ENCODE results near the gene A4GNT. TPM values are rescaled to one million over a fixed set of nuclear protein-coding genes. Genes with fewer than 3 reads are reported as not detected.
A peak's percentile ranks its signal among the peaks of the same experiment; 100 is the strongest.

The A4GNT gene
- total RNA-seq, result under 1 TPM in 1 of 4 donors, not detected in 3; 0.46 TPM

DNA sequence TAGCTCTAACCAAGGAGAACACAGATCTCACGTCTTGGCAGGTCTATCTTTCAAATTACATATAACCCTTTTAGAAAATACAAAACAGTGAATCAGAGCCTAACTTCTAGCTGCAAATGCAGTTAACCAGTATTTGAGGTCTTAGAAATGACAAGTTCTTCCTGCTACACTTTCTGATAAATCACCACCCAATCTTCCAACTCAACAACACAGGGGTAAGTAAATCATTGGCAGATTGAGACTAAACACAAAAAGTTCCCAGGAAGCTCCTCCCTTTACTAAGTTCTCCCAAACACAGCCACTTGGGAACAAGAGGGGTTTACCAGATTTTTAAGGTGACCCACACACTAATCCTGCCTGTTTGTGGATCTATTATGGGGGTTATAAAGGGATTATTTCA, at the start of gene A4GNT:
A4GNT (minus strand) TSS at position 152 of the 400 bp plus-strand sequence. CDS start 1,134 bp downstream, outside the sequence.
- Histone ChIP-seq H3K4me1 (no peaks in the 10 kb centered on the region), H3K36me3 (no peaks in the 10 kb centered on the region), H3K4me3 (no peak within 1 kb of the TSS), H3K27me3 (no peaks in the 10 kb centered on the region), H3K9me3 (no peaks in the 10 kb centered on the region), H3K27ac (no peak within 1 kb of the TSS)
- no peak for ATAC-seq
- TF ChIP-seq POLR2AphosphoS5 (IDR thresholded peaks at IDR 0.05), result no peak
- TF ChIP-seq POLR2A (IDR thresholded peaks at IDR 0.05), result no peak
- no peak for TF ChIP-seq EP300 (IDR thresholded peaks at IDR 0.05)
- TF ChIP-seq, protein P1, sequence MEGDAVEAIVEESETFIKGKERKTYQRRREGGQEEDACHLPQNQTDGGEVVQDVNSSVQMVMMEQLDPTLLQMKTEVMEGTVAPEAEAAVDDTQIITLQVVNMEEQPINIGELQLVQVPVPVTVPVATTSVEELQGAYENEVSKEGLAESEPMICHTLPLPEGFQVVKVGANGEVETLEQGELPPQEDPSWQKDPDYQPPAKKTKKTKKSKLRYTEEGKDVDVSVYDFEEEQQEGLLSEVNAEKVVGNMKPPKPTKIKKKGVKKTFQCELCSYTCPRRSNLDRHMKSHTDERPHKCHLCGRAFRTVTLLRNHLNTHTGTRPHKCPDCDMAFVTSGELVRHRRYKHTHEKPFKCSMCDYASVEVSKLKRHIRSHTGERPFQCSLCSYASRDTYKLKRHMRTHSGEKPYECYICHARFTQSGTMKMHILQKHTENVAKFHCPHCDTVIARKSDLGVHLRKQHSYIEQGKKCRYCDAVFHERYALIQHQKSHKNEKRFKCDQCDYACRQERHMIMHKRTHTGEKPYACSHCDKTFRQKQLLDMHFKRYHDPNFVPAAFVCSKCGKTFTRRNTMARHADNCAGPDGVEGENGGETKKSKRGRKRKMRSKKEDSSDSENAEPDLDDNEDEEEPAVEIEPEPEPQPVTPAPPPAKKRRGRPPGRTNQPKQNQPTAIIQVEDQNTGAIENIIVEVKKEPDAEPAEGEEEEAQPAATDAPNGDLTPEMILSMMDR (IDR thresholded peaks at IDR 0.05), result no peak
- 21 to 67% methylated on average over 1 of the region's 1 CpG for WGBS, 2 donors (ENCODE audit: low coverage in 1 of 2)

DNA sequence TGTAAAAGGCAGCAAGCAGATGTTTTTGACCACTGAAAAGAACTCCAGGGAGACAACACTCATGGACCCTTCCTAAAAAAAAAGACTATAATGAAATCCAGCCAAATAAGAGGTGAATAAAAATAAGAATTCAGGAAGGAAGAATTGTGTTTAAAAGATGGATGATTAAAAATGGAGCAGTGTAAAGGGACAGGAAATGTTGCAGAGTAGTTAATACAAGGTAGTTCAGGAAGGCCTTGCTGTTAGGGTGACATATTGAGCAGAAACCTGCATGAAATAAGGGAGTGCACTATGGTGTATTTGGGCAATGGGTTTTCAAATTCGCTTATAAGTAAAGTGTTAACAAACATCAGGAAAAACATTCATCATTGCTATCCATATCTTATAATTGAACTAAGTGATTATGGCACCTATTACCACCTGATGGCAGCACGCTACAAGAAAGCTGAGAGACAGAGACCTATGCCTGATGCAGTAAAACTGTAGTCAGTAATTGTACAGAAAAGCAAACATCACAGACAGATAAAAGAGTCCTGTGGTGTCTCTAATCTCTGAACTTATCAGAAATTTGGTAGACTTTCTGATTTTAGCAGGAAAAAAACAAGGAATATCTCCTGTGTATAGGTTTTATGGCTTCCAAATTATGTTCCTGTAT, 48.3 kb upstream of the A4GNT start:
- Histone ChIP-seq H3K4me1 (peaks cover 0 to under 1% (median 0%) of the 10 kb centered on the region in 3 donors), H3K9me3 (no peaks in the 10 kb centered on the region), H3K4me3 (no peak overlapping the region), H3K27ac (no peak overlapping the region), H3K27me3 (no peaks in the 10 kb centered on the region), H3K36me3 (no peaks in the 10 kb centered on the region)
- ATAC-seq, result no peak
- 7 to 12% methylated on average over 2 of the region's 2 CpGs for WGBS, 2 donors (ENCODE audit: low coverage in 1 of 2)
- TF ChIP-seq, protein P1 (IDR thresholded peaks at IDR 0.05), result peak; percentile 9 to 47 (median 28)
- TF ChIP-seq POLR2AphosphoS5 (IDR thresholded peaks at IDR 0.05), result no peak

DNA sequence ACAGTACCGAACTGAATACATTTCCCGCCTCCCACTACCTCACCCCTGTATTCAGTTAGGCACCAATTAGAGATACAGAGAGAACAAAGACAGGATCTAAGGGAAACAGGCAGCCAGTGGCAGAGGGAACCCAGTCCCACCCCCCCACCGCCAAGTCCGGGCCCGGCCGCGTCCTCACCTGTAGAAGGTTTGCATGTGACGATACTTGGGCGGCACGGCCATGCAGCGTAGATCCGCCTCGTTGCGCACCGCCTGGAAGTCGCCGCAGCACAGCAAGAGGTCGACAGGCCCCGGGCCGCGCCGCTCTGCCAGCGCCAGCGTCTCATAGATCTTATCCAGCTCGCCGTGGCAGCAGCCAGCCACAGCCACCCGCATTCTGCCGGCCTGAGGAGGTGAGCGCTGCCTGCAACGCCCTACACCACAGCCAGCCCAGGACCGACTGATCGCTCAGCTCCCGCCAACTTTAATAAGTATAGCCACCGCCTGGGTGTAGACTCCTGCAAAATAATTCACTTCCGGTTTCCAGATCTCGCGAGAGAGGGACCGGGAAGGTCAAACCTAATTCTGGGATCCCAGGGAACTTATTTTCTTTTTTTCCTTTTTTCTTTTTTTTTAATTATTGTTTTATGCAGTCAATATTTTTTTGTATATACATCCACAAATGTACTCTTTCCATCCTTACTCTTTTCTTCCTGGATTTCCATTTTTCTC, 42.4 kb upstream of the A4GNT start, which contains the start of gene DBR1:
DBR1 (minus strand) TSS at position 501 of the 711 bp plus-strand sequence; CDS start at position 375, 126 bp downstream.
- Histone ChIP-seq H3K27ac (peak within 1 kb of the TSS; percentile 52 to 84 (median 80)), H3K36me3 (peaks cover 0 to 29% of the 10 kb centered on the region in 2 donors), H3K4me1 (peaks cover 0 to 30% (median 5%) of the 10 kb centered on the region in 3 donors), H3K27me3 (no peaks in the 10 kb centered on the region), H3K4me3 (peak within 1 kb of the TSS; percentile 66 to 86), H3K9me3 (no peaks in the 10 kb centered on the region)
- peak; percentile 61 to 70 for TF ChIP-seq POLR2A (IDR thresholded peaks at IDR 0.05)
- TF ChIP-seq POLR2AphosphoS5 (IDR thresholded peaks at IDR 0.05), result peak; percentile 43
- TF ChIP-seq, protein P1 (IDR thresholded peaks at IDR 0.05), result peak in 1 of 4 experiments; percentile 18
- TF ChIP-seq EP300 (IDR thresholded peaks at IDR 0.05), result no peak
- peak; percentile 92 for ATAC-seq
- WGBS, 2 donors (ENCODE audit: low coverage in 1 of 2), result 0% methylated on average over 11 of the region's 38 CpGs

DNA sequence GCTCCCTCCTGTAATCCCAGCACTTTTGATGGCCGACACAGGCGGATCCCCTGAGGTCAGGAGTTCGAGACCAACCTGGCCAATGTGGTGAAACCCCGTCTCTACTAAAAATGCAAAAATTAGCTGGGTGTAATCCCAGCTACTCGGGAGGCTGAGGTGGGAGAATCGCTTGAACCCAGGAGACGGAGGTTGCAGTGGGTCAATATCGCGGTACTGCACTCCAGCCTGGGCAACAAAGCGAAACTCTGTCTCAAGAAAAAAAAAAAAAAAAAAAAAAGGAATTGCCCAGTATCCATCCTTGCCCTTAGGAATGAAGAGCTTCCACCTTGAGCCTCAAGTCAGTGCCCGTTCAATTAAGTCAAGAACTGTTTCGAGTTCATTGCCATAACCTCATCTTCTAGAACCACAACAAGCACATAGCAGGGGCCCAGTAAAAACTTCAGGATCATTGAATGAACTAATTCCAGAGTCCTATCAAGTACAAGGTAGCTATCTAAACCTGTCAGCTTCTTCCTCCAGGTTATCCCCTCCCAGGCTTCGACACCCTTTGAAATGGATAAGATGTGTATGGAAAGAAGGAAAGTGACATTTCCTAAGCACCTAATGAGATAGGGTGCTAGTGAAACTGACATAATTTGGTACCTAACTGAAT, 41.7 kb upstream of the A4GNT start:
- H3K4me3 ChIP-seq, result peak overlapping the region; percentile 66 to 86
- no peak for ATAC-seq
- peak overlapping the region; percentile 52 to 84 (median 80) for H3K27ac ChIP-seq
- 25 to 48% methylated on average over 4 to 8 of the region's 13 CpGs for WGBS, 2 donors (ENCODE audit: low coverage in 1 of 2)
- no peaks in the 10 kb centered on the region for H3K9me3 ChIP-seq
- no peak for TF ChIP-seq POLR2A (IDR thresholded peaks at IDR 0.05)
- TF ChIP-seq, protein P1 (IDR thresholded peaks at IDR 0.05), result no peak
- no peak for TF ChIP-seq POLR2AphosphoS5 (IDR thresholded peaks at IDR 0.05)
- TF ChIP-seq EP300 (IDR thresholded peaks at IDR 0.05), result no peak
- H3K4me1 ChIP-seq, result peaks cover 0 to 30% (median 5%) of the 10 kb centered on the region in 3 donors
- no peaks in the 10 kb centered on the region for H3K27me3 ChIP-seq
- H3K36me3 ChIP-seq, result peaks cover 0 to 36% of the 10 kb centered on the region in 2 donors
